Common myeloid progenitor, CD34-positive (primary cell): ENCODE results near the gene OOSP4B. TPM values are rescaled to one million over a fixed set of nuclear protein-coding genes. Genes with fewer than 3 reads are reported as not detected.
"Not testable (repeated sequence)": the region's sequence is repeated elsewhere in the genome, so short reads cannot be mapped to it uniquely, and the experiment has no call there.

Experiments used
- CTCF ChIA-PET: fragments of 350-600 bp; sonication (Branson Sonifier 250); formaldehyde crosslinking; loops from one replicate; lab custom pipeline; 2021; ENCODE audit warnings: antibody characterized with exemption; lab: Charles Lee
- POLR2A ChIA-PET: fragments of 350-600 bp; sonication (Branson Sonifier 250); formaldehyde crosslinking; loops from one replicate; lab custom pipeline; 2021; ENCODE audit warnings: antibody characterized with exemption; lab: Charles Lee
- DNase-seq, 3 donors: peaks; one replicate each; pipeline versions ENCODE4 v3.0.0 to v3.0.0-alpha.2; 2013
- H3K27ac ChIP-seq, 2 experiments: 1 replicate in 1 of 2; 2 replicates in 1 of 2; pipeline ENCODE4 v1.7.0; 2013; ENCODE audit warnings: inconsistent platforms in 2 of 2, low read length in 2 of 2, mild to moderate bottlenecking in 2 of 2, low read depth in 1 of 2, moderate library complexity in 1 of 2; ENCODE audit not compliant: severe bottlenecking in 2 of 2, insufficient read depth in 1 of 2, poor library complexity in 1 of 2
- H3K27me3 ChIP-seq, 5 experiments: replicated peaks in 2 of 5; 1 replicate in 3 of 5; 2 replicates in 2 of 5; pipeline versions ENCODE4 v1.6.1 to v1.7.0; 2013; ENCODE audit warnings: low read length in 4 of 5, mild to moderate bottlenecking in 2 of 5, moderate library complexity in 2 of 5, inconsistent platforms in 1 of 5; ENCODE audit not compliant: insufficient read depth in 5 of 5, control insufficient read depth in 4 of 5
- H3K36me3 ChIP-seq, 4 experiments: 1 replicate in 2 of 4; 2 replicates in 2 of 4; pipeline versions ENCODE4 v1.6.1 to v1.7.0; 2013; ENCODE audit warnings: low read length in 3 of 4, control low read depth in 1 of 4, mild to moderate bottlenecking in 1 of 4; ENCODE audit not compliant: control insufficient read depth in 4 of 4, insufficient read depth in 4 of 4
- H3K4me1 ChIP-seq, 4 experiments: 1 replicate in 3 of 4; 2 replicates in 1 of 4; pipeline versions ENCODE4 v1.6.1 to v1.7.1; 2013; ENCODE audit warnings: low read length in 3 of 4, mild to moderate bottlenecking in 3 of 4, control low read depth in 1 of 4, inconsistent platforms in 1 of 4, moderate library complexity in 1 of 4; ENCODE audit not compliant: control insufficient read depth in 4 of 4, insufficient read depth in 4 of 4; ENCODE audit errors: control extremely low read depth in 1 of 4
- H3K4me3 ChIP-seq, 7 experiments: 1 replicate in 4 of 7; 2 replicates in 3 of 7; pipeline versions ENCODE4 v1.5.1 to v1.7.0; 2013; ENCODE audit warnings: mild to moderate bottlenecking in 7 of 7, low read length in 6 of 7, moderate library complexity in 6 of 7, inconsistent platforms in 2 of 7, low read depth in 2 of 7, control low read depth in 1 of 7; ENCODE audit not compliant: insufficient read depth in 4 of 7, control insufficient read depth in 1 of 7; ENCODE audit errors: extremely low read depth in 1 of 7
- H3K9me3 ChIP-seq, 5 experiments: 1 replicate in 4 of 5; 2 replicates in 1 of 5; pipeline versions ENCODE4 v1.6.1 to v1.7.1; 2013; ENCODE audit warnings: low read length in 4 of 5, mild to moderate bottlenecking in 2 of 5, inconsistent platforms in 1 of 5, low read depth in 1 of 5, moderate library complexity in 1 of 5; ENCODE audit not compliant: control insufficient read depth in 4 of 5, insufficient read depth in 2 of 5; ENCODE audit errors: control extremely low read depth in 1 of 5
- WGBS: methylation state at CpG from one replicate; pipeline ENCODE4 v1.1.5; 2013; ENCODE audit not compliant: insufficient coverage; 5-methylcytosine and 5-hydroxymethylcytosine counted together
- polyA plus RNA-seq: library from polyadenylated mRNA; unstranded; fragments of 120-200 nt; gene quantifications from one replicate; pipeline ENCODE4 v1.2.1, GENCODE V29; 2013

OOSP4B gene
- polyA plus RNA-seq = not detected

GRCh38 chr11:60016881-60017280, at the start of gene OOSP4B:
Gene OOSP4B, plus strand, starts transcription at chr11:60017181.
- DNase-seq = no peak
- Histone ChIP-seq H3K4me3 (no peak within 1 kb of the TSS), H3K4me1 (peaks cover 0 to 2% (median 0%) of the 10 kb centered on the region in 4 experiments), H3K36me3 (no peaks in the 10 kb centered on the region), H3K27me3 (no peaks in the 10 kb centered on the region), H3K9me3 (no peaks in the 10 kb centered on the region), H3K27ac (no peak within 1 kb of the TSS)
- CTCF ChIA-PET = interaction anchor here (1.1 kb wide), 1 partner anchor 14 kb away, joined by 3 read pairs; no protein-coding TSS in a partner anchor
- POLR2A ChIA-PET = no interaction called here
- WGBS = 100% methylated on average over 1 of the region's 1 CpG

DNA sequence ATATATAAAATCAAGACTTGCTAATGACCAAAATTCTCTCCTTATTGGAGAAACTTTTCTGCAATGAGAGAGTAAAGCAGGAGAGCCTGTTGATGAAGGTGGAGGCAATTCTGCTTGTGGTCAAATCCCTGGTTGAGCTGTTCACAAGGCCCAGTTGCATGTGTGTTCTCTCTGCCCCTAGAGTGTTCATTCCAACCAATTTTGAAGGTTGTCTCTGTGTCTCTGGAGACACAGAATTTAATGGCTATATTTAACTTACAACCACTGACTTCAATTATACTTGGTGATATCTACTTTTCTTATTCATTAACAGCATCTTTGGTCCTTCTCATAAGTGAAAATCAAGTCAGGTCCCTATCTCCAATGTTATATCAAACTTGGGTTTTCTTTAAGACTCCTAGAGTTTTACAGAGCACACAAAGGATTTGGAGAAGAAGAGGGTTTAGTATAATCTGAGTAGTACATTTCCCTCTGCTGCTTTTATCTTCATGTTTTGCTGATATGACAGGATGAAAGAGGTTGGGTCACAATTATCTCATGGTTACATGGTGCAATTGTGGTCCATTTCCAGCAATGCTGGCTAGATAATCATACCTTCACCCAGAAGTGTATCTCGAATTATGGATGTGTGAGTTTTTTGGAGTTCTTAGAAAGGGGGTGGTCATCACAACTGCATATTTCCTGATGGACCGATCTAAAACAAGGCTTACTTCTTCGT, 49.1 kb upstream of the OOSP4B start:
- peak overlapping the region in 1 of 2 experiments; percentile 16 for H3K27ac ChIP-seq
- H3K27me3 ChIP-seq = no peaks in the 10 kb centered on the region
- ChIA-PET POLR2A (no interaction called here), CTCF (interaction anchor here (1.3 kb wide), 1 partner anchor 13 kb away, joined by 3 read pairs; no protein-coding TSS in a partner anchor)
- H3K9me3 ChIP-seq = peaks cover 0 to 2% (median 0%) of the 10 kb centered on the region in 5 experiments
- peak; percentile 16 to 49 (median 25) for DNase-seq
- H3K4me3 ChIP-seq = no peak overlapping the region
- no peaks in the 10 kb centered on the region for H3K36me3 ChIP-seq
- no CpG with 5 or more reads among the region's 3 CpGs for WGBS
- peaks cover 0 to 9% (median 2%) of the 10 kb centered on the region in 4 experiments for H3K4me1 ChIP-seq

DNA sequence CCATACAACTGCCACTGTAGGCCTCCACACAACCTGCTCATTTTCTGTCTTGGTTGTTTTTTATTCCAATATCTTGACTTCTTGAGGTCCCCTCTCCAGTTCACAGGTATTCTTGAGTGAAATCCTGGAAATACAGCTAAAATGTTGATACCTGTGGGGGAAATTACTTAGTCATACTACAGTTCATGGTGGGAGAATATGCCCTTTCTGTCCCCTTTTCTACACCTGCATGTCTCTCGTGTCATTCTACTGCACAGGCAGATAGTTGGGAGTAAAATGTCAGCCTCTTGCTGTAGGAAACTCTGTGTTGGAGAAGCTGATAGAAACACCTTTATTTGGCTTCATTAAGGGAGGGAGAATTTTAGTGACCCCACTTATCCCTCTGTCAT, 48.6 kb upstream of the OOSP4B start:
- ChIA-PET CTCF (interaction anchor here (1.3 kb wide), 1 partner anchor 12 kb away, joined by 3 read pairs; no protein-coding TSS in a partner anchor), POLR2A (no interaction called here)
- Histone ChIP-seq H3K4me1 (peaks cover 0 to 7% (median 2%) of the 10 kb centered on the region in 4 experiments), H3K36me3 (no peaks in the 10 kb centered on the region), H3K9me3 (peaks cover 0 to 2% (median 0%) of the 10 kb centered on the region in 5 experiments), H3K27me3 (no peaks in the 10 kb centered on the region), H3K27ac (peak overlapping the region in 1 of 2 experiments; percentile 16), H3K4me3 (no peak overlapping the region)
- DNase-seq = no peak
- 100% methylated on average over 1 of the region's 1 CpG for WGBS

DNA sequence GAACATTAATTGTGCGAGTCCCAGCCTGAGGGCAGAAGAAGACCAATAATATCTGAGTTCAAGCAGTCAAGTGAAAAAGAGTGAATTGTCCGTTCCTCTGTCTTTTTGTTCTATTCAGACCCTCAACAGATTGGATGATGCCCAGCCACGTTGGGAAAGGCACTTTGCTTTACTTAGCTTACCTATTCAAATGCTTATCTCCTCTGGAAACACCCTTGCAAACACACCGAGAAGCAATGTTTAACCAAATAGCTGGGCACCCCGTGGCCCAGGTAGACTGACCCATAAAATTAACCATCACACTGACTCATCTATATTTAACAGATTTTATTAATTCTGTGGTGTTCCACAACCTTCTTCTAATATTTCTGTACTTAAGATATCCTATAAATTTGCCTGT, 43.9 kb upstream of the OOSP4B start:
- 89% methylated on average over 3 of the region's 5 CpGs for WGBS
- ChIA-PET POLR2A (no interaction called here), CTCF (no interaction called here)
- H3K27ac ChIP-seq = no peak overlapping the region
- no peak for DNase-seq
- no peaks in the 10 kb centered on the region for H3K4me1 ChIP-seq
- H3K4me3 ChIP-seq = no peak overlapping the region
- peaks cover 0 to 2% (median 0%) of the 10 kb centered on the region in 5 experiments for H3K9me3 ChIP-seq
- H3K27me3 ChIP-seq = no peaks in the 10 kb centered on the region
- no peaks in the 10 kb centered on the region for H3K36me3 ChIP-seq

DNA sequence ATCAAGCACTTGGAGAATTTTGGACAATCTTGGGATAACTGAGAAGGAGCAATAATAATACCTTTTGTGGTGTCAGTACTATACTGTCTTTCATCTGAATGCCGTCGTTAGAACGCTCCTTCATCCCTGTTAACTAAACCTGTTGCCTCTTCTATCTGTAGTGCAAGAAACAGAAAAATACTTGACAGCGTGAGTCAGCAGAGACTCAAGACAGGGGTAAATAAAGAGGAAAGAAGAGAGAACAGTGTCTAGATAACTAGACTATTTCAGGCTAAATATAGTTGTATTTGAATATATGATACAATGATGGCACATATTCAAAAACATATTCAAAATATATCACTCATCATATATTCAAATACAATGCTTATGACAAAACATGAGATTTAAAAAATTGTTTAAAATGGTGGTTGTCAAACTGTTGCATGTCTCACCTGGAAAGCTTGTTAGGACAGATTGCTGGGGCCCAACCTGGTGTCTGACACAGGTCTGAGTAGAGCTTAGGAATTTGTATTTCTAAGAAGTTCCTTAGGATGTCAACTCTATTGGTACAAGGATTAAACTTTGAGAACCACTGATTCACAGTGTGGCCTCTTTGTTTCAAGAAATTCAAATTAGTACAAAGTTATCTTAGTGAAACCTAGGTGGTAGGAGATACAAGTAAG, 35.7 kb upstream of the OOSP4B start:
- no peak for DNase-seq
- Histone ChIP-seq H3K4me1 (no peaks in the 10 kb centered on the region), H3K27me3 (no peaks in the 10 kb centered on the region), H3K4me3 (no peak overlapping the region), H3K36me3 (no peaks in the 10 kb centered on the region), H3K27ac (no peak overlapping the region), H3K9me3 (peaks cover 0 to 2% (median 0%) of the 10 kb centered on the region in 5 experiments)
- WGBS = no CpG with 5 or more reads among the region's 4 CpGs
- ChIA-PET POLR2A (no interaction called here), CTCF (no interaction called here)

GRCh38 chr11:59982037-59982436, 34.9 kb upstream of the OOSP4B start:
- POLR2A ChIA-PET, H3K36me3 ChIP-seq, H3K4me3 ChIP-seq, CTCF ChIA-PET, H3K27me3 ChIP-seq, H3K9me3 ChIP-seq, H3K27ac ChIP-seq, H3K4me1 ChIP-seq: not testable (repeated sequence)
- no CpG with 5 or more reads among the region's 4 CpGs for WGBS
- DNase-seq = peak in 1 of 3 donors; percentile 22

DNA sequence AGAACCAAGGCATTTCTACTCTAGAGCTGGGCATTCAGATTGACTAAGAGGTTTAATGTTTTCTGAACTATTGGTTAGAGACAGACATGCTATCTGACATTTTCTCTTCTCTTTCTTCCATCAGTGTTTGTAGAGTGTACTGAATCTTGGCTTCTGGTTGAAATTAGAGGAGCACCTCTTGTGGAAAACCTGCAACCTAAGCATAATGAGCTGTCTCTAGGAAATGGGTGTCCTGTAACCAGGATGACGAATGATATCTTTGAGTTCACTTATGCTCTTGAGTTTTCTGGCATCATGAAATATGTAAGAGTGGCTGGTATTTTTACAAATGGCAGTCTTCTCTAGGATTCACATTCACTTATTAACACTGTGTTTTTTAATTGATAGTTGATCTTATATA, 33.8 kb upstream of the OOSP4B start:
- ChIA-PET POLR2A (no interaction called here), CTCF (interaction anchor here (0.7 kb wide), 1 partner anchor 9 kb away, joined by 3 read pairs; no protein-coding TSS in a partner anchor)
- no peaks in the 10 kb centered on the region for H3K27me3 ChIP-seq
- no CpG with 5 or more reads among the region's 1 CpG for WGBS
- H3K4me1 ChIP-seq = no peaks in the 10 kb centered on the region
- peaks cover 0 to 7% (median 0%) of the 10 kb centered on the region in 5 experiments for H3K9me3 ChIP-seq
- no peak overlapping the region for H3K27ac ChIP-seq
- H3K36me3 ChIP-seq = no peaks in the 10 kb centered on the region
- H3K4me3 ChIP-seq = no peak overlapping the region
- DNase-seq = no peak
